ENCODE data around the gene C1RL. TPM values are rescaled to one million over a fixed set of nuclear protein-coding genes. Genes with fewer than 3 reads are reported as not detected.

The C1RL gene
- polyA plus RNA-seq, 1 donor from 2014 or later = 8.2 TPM

GRCh38 chr12:7096979-7097378 lies 12.0 kb downstream of the C1RL start:
- H3K27ac Mint-ChIP-seq = no peak overlapping the region
- no peak overlapping the region for H3K4me3 Mint-ChIP-seq
- H3K36me3 Mint-ChIP-seq = peaks cover 3% of the 10 kb centered on the region
- no peaks in the 10 kb centered on the region for H3K9me3 Mint-ChIP-seq
- peaks cover 0 to 5% (median 4%) of the 10 kb centered on the region in 3 donors for H3K4me1 Mint-ChIP-seq
- no peaks in the 10 kb centered on the region for H3K27me3 Mint-ChIP-seq

- Mint-ChIP-seq H3K9me3 (no peaks in the 10 kb centered on the region), H3K27me3 (no peaks in the 10 kb centered on the region), H3K4me1 (peaks cover 0 to 5% (median 5%) of the 10 kb centered on the region in 3 donors), H3K4me3 (no peak overlapping the region), H3K27ac (no peak overlapping the region), H3K36me3 (peaks cover 3% of the 10 kb centered on the region)
These were observed 12.7 kb downstream of the C1RL start for GRCh38 chr12:7096006-7096932.

GRCh38 chr12:7093892-7094291 lies 15.1 kb downstream of the C1RL start:
- H3K36me3 Mint-ChIP-seq = peaks cover 3% of the 10 kb centered on the region
- no peak overlapping the region for H3K4me3 Mint-ChIP-seq
- H3K27me3 Mint-ChIP-seq = no peaks in the 10 kb centered on the region
- no peak overlapping the region for H3K27ac Mint-ChIP-seq
- H3K9me3 Mint-ChIP-seq = no peaks in the 10 kb centered on the region
- H3K4me1 Mint-ChIP-seq = peaks cover 0 to 5% (median 5%) of the 10 kb centered on the region in 3 donors

DNA sequence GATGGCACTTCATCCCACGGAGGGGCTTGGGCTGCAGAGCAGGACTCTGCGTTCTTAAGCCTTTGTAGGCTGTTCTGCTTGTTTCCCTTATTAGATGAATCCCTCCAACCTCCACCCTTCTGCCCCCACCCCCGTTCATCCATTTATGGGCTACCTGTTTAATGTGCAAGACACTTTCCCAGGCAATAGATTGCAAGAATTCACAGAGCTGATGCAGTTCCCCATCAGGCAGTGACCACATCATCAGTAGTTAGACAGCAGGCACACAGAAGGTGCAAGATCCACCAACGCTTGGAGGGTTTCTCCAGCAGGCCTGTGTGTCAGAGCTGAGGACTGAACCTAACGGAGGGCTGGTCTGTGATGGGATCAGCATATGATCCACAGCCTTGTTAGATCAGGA lies 15.5 kb downstream of the C1RL start:
- peaks cover under 1% of the 10 kb centered on the region for H3K36me3 Mint-ChIP-seq
- H3K4me3 Mint-ChIP-seq = no peak overlapping the region
- no peaks in the 10 kb centered on the region for H3K27me3 Mint-ChIP-seq
- H3K27ac Mint-ChIP-seq = no peak overlapping the region
- H3K9me3 Mint-ChIP-seq = no peaks in the 10 kb centered on the region
- H3K4me1 Mint-ChIP-seq = peaks cover 0 to 5% (median 5%) of the 10 kb centered on the region in 3 donors

GRCh38 chr12:7092986-7093460 lies 16.0 kb downstream of the C1RL start:
- Mint-ChIP-seq H3K27ac (peak overlapping the region in 1 of 3 donors; percentile 62), H3K4me3 (no peak overlapping the region), H3K36me3 (no peaks in the 10 kb centered on the region), H3K9me3 (no peaks in the 10 kb centered on the region), H3K4me1 (peaks cover 0 to 5% (median 5%) of the 10 kb centered on the region in 3 donors), H3K27me3 (no peaks in the 10 kb centered on the region)

GRCh38 chr12:7092229-7092985 lies 16.6 kb downstream of the C1RL start, which contains the start of gene C1R:
Gene C1R (minus strand): TSS chr12:7092445. CDS start chr12:7092388, 57 bp downstream.
- Mint-ChIP-seq H3K4me1 (peaks cover 0 to 5% (median 5%) of the 10 kb centered on the region in 3 donors), H3K9me3 (no peaks in the 10 kb centered on the region), H3K4me3 (peak within 1 kb of the TSS in 3 of 4 donors; percentile 79 to 92 (median 88)), H3K27ac (peak within 1 kb of the TSS in 1 of 3 donors; percentile 62), H3K27me3 (no peaks in the 10 kb centered on the region), H3K36me3 (no peaks in the 10 kb centered on the region)

DNA sequence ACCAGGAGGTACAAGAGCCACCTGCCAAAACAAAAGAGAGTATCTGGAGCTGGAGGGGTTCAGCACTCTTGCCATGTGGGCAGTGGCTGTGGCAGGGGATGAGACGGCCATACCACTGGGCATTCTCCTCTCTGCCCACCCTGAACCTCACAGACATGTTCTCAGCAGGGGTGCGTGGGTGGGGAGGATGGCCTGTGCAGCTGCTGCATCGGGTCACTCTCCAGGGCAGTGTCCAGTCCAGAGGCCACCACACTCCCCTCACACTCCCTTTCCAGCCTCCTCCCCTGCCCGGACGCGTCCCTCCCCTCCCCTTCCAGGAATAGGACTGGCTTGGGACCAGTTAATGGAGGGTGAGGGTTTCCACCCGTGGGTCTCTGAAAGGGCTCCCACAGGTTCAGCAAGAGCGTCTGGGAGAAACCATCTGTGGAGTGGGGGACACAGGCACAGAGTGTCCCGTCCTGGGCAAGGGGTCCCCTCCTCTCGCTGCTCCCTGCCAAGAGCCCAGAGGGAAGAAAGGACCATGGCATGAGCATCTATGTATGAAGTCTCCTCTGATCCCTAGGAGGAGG lies 17.3 kb downstream of the C1RL start:
- Mint-ChIP-seq H3K4me1 (peaks cover 0 to 5% (median 5%) of the 10 kb centered on the region in 3 donors), H3K27ac (no peak overlapping the region), H3K9me3 (no peaks in the 10 kb centered on the region), H3K36me3 (no peaks in the 10 kb centered on the region), H3K4me3 (peak overlapping the region in 3 of 4 donors; percentile 79 to 92 (median 88)), H3K27me3 (no peaks in the 10 kb centered on the region)

- peaks cover 0 to 5% (median 5%) of the 10 kb centered on the region in 3 donors for H3K4me1 Mint-ChIP-seq
- no peak overlapping the region for H3K27ac Mint-ChIP-seq
- no peaks in the 10 kb centered on the region for H3K27me3 Mint-ChIP-seq
- no peaks in the 10 kb centered on the region for H3K36me3 Mint-ChIP-seq
- no peaks in the 10 kb centered on the region for H3K9me3 Mint-ChIP-seq
- H3K4me3 Mint-ChIP-seq = no peak overlapping the region
These were observed 17.8 kb downstream of the C1RL start for GRCh38 chr12:7091171-7091570.

- no peaks in the 10 kb centered on the region for H3K36me3 Mint-ChIP-seq
- H3K4me1 Mint-ChIP-seq = peaks cover 0 to 5% (median 5%) of the 10 kb centered on the region in 3 donors
- no peaks in the 10 kb centered on the region for H3K27me3 Mint-ChIP-seq
- no peaks in the 10 kb centered on the region for H3K9me3 Mint-ChIP-seq
- H3K27ac Mint-ChIP-seq = no peak overlapping the region
- no peak overlapping the region for H3K4me3 Mint-ChIP-seq
These were observed 18.6 kb downstream of the C1RL start for GRCh38 chr12:7090222-7090998.

DNA sequence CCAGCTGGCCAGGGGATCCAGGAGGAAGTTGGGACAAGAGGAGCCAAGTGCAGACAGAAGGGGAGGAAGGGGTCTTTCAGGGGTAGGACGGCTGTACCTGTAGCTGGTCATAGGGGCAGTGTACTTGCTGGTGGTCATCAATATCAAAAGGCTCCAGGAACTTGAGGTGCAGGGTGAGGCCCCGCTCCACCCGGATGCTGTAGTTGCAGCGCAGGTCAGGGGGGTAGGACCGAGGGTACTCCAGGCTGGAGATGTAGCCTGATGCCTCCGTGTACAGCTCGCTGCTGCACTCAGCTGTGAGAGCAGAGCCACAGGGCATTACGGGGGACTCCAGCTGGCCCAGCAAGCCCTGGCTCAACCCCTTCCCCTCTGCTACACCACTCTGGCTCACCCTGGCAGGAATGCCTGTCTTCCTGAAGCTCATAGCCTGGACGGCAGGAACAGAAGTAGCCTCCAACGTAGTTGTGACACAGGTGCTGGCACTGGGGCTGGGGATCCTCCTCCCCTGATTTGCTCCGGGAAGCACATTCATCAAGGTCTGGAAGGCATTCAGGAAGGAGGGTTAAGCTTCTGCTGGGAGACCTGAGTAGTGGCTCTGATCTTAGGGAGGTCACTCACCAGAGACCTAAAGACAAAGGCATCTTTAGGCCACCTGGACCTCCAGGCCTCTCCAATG lies 19.7 kb downstream of the C1RL start:
- H3K4me1 Mint-ChIP-seq = peaks cover 0 to 5% (median 5%) of the 10 kb centered on the region in 3 donors
- H3K27ac Mint-ChIP-seq = peak overlapping the region in 1 of 3 donors; percentile 46
- H3K27me3 Mint-ChIP-seq = no peaks in the 10 kb centered on the region
- H3K4me3 Mint-ChIP-seq = no peak overlapping the region
- no peaks in the 10 kb centered on the region for H3K36me3 Mint-ChIP-seq
- H3K9me3 Mint-ChIP-seq = no peaks in the 10 kb centered on the region

DNA sequence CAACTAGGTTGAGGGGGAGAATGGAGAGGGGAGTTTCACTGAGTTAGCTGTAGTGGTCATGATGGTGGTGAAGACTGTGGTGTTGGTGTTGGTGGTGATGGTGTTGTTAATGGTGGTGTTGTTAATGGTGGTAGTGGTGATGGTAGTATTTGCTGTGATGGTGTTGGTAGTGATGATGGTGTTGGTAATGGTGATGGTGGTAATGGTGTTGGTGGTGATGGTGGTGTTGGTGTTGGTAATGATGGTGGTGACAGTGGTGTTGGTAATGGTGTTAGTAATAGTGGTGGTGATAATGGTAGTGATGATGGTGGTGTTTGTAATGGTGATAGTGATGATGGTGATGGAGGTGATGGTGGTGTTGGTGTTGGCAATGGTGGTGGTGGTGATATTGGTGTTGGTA lies 25.9 kb downstream of the C1RL start:
- Mint-ChIP-seq H3K27ac (no peak overlapping the region), H3K27me3 (no peaks in the 10 kb centered on the region), H3K36me3 (no peaks in the 10 kb centered on the region), H3K9me3 (peaks cover 1 to 4% (median 3%) of the 10 kb centered on the region in 3 donors), H3K4me3 (no peak overlapping the region), H3K4me1 (no peaks in the 10 kb centered on the region)

GRCh38 chr12:7081037-7081436 lies 28.0 kb downstream of the C1RL start:
- H3K4me1 Mint-ChIP-seq = no peaks in the 10 kb centered on the region
- H3K36me3 Mint-ChIP-seq = no peaks in the 10 kb centered on the region
- no peaks in the 10 kb centered on the region for H3K27me3 Mint-ChIP-seq
- H3K4me3 Mint-ChIP-seq = no peak overlapping the region
- peaks cover 1 to 4% (median 3%) of the 10 kb centered on the region in 3 donors for H3K9me3 Mint-ChIP-seq
- H3K27ac Mint-ChIP-seq = no peak overlapping the region

- H3K27ac Mint-ChIP-seq = no peak overlapping the region
These were observed 29.2 kb downstream of the C1RL start for GRCh38 chr12:7079826-7080125.

GRCh38 chr12:7078163-7078562 lies 30.9 kb downstream of the C1RL start:
- no peak overlapping the region for H3K27ac Mint-ChIP-seq
- H3K36me3 Mint-ChIP-seq = no peaks in the 10 kb centered on the region
- H3K9me3 Mint-ChIP-seq = peaks cover under 1 to 2% (median 2%) of the 10 kb centered on the region in 3 donors
- no peak overlapping the region for H3K4me3 Mint-ChIP-seq
- H3K27me3 Mint-ChIP-seq = peaks cover 4% of the 10 kb centered on the region
- H3K4me1 Mint-ChIP-seq = no peaks in the 10 kb centered on the region

More at GRCh38 chr12:7079826-7080125, 29.2 kb downstream of the C1RL start:
- Mint-ChIP-seq H3K9me3 (peaks cover 1 to 4% (median 3%) of the 10 kb centered on the region in 3 donors), H3K4me1 (no peaks in the 10 kb centered on the region), H3K4me3 (no peak overlapping the region), H3K36me3 (no peaks in the 10 kb centered on the region), H3K27me3 (peaks cover 4% of the 10 kb centered on the region)

Measured in IgD-negative memory B cell (primary cell).